ENCODE measurements around the gene GALM. TPM values are rescaled to one million over a fixed set of nuclear protein-coding genes. Genes with fewer than 3 reads are reported as not detected.

GALM gene
- total RNA-seq, 4 donors from 2014 or later, result 6.2 to 104 (median 14.8) TPM

- intact Hi-C loops (cut with DNase I; ENCODE audit: low total_unique reads), result no loop called here
- DNase-seq, result no peak
- H3K27ac ChIP-seq, result no peak overlapping the region
- H3K9me3 ChIP-seq, result no peaks in the 10 kb centered on the region
- H3K4me1 ChIP-seq, result no peaks in the 10 kb centered on the region
- no peaks in the 10 kb centered on the region for H3K36me3 ChIP-seq
- H3K4me3 ChIP-seq, result no peak overlapping the region
- H3K27me3 ChIP-seq, result no peaks in the 10 kb centered on the region
- TF ChIP-seq CTCF (IDR thresholded peaks at IDR 0.05) (no peak), POLR2A (IDR thresholded peaks at IDR 0.05) (no peak)
Observed at GRCh38 chr2:38763728-38764127, 97.8 kb downstream of the GALM start.

GRCh38 chr2:38765149-38765548 is 99.2 kb downstream of the GALM start:
- no peaks in the 10 kb centered on the region for H3K9me3 ChIP-seq
- intact Hi-C loops (cut with DNase I; ENCODE audit: low total_unique reads), result no loop called here
- H3K27ac ChIP-seq, result no peak overlapping the region
- H3K27me3 ChIP-seq, result no peaks in the 10 kb centered on the region
- H3K4me1 ChIP-seq, result no peaks in the 10 kb centered on the region
- no peak for DNase-seq
- TF ChIP-seq POLR2A (IDR thresholded peaks at IDR 0.05) (no peak), CTCF (IDR thresholded peaks at IDR 0.05) (no peak)
- H3K4me3 ChIP-seq, result no peak overlapping the region
- no peaks in the 10 kb centered on the region for H3K36me3 ChIP-seq

GRCh38 chr2:38765551-38765950 is 99.6 kb downstream of the GALM start:
- H3K4me1 ChIP-seq, result no peaks in the 10 kb centered on the region
- TF ChIP-seq CTCF (IDR thresholded peaks at IDR 0.05) (no peak), POLR2A (IDR thresholded peaks at IDR 0.05) (no peak)

GRCh38 chr2:38771632-38772031 is 105.7 kb downstream of the GALM start:
- H3K9me3 ChIP-seq, result no peaks in the 10 kb centered on the region
- no peaks in the 10 kb centered on the region for H3K4me1 ChIP-seq
- no peak overlapping the region for H3K27ac ChIP-seq
- H3K4me3 ChIP-seq, result no peak overlapping the region
- no peak for TF ChIP-seq POLR2A (IDR thresholded peaks at IDR 0.05)
- TF ChIP-seq CTCF (IDR thresholded peaks at IDR 0.05), result no peak
- H3K27me3 ChIP-seq, result no peaks in the 10 kb centered on the region
- DNase-seq, result no peak
- no peaks in the 10 kb centered on the region for H3K36me3 ChIP-seq
- intact Hi-C loops (cut with DNase I; ENCODE audit: low total_unique reads), result no loop called here

More at GRCh38 chr2:38765551-38765950, 99.6 kb downstream of the GALM start:
- DNase-seq, result no peak
- no peaks in the 10 kb centered on the region for H3K27me3 ChIP-seq
- H3K9me3 ChIP-seq, result no peaks in the 10 kb centered on the region
- H3K4me3 ChIP-seq, result no peak overlapping the region
- H3K27ac ChIP-seq, result no peak overlapping the region
- intact Hi-C loops (cut with DNase I; ENCODE audit: low total_unique reads), result no loop called here
- H3K36me3 ChIP-seq, result no peaks in the 10 kb centered on the region

- intact Hi-C loops (cut with DNase I; ENCODE audit: low total_unique reads), result no loop called here
- no peaks in the 10 kb centered on the region for H3K9me3 ChIP-seq
- no peaks in the 10 kb centered on the region for H3K4me1 ChIP-seq
- H3K36me3 ChIP-seq, result no peaks in the 10 kb centered on the region
- no peak for TF ChIP-seq CTCF (IDR thresholded peaks at IDR 0.05)
- no peak for TF ChIP-seq POLR2A (IDR thresholded peaks at IDR 0.05)
- no peak for DNase-seq
- H3K27me3 ChIP-seq, result no peaks in the 10 kb centered on the region
- no peak overlapping the region for H3K4me3 ChIP-seq
- H3K27ac ChIP-seq, result peak overlapping the region in 1 of 2 donors; percentile 38
Observed at GRCh38 chr2:38775097-38775920, 109.4 kb downstream of the GALM start.

All from uterus (tissue), 4 donors.